ENCODE data around the gene SLC22A4. TPM values are rescaled to one million over a fixed set of nuclear protein-coding genes. Genes with fewer than 3 reads are reported as not detected.
A peak's percentile ranks its signal among the peaks of the same experiment; 100 is the strongest.

Gene SLC22A4
- total RNA-seq, 1 donor from 2014 or later: 1.3 TPM

DNA sequence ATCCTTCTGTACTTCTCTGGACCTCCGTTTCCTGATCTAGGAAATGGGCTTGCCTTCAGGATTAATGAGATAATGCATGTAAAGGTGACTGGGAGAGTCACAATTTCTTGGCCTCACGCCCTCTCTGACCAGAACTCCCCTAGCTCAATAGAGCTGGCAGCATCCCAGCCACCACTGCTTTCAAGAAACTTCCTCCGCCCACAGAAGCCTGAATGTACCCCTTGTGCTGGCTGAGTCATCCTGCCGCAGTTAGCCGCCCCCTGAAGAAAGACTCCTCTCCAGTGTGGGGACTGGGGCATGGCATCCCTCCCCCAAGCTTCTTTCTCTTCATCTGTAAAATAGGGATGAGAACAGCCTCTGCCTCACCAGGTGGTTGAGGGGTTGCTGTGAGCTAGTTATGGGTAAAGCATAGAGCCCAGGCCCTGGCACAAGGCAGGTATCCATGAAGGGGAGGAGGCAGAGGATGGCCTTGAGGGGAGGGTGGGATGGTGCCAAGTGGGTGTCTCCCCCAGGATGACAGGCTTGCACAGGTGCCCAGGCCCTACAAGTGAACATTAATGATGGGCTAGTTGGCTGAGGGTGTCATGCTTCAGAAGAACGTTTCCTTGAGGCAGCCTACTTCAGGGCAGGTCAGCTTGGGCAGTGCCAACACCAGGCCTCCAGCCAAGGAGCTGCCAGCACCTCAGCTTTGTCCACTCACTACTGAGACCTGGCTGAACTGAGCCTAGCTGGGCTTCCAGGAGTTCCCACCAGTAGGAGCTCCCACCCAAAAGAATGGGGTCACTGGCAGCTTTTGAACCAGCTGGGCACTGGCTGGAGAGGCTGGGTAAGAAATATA, 33.3 kb upstream of the SLC22A4 start:
- peak overlapping the region; percentile 39 for H3K27ac Mint-ChIP-seq
- peak; percentile 37 for DNase-seq (ENCODE audit: extremely low spot score, unreplicated experiment)
- H3K4me1 Mint-ChIP-seq (ENCODE audit: unreplicated experiment): peaks cover 50% of the 10 kb centered on the region
- TF ChIP-seq, protein P1, sequence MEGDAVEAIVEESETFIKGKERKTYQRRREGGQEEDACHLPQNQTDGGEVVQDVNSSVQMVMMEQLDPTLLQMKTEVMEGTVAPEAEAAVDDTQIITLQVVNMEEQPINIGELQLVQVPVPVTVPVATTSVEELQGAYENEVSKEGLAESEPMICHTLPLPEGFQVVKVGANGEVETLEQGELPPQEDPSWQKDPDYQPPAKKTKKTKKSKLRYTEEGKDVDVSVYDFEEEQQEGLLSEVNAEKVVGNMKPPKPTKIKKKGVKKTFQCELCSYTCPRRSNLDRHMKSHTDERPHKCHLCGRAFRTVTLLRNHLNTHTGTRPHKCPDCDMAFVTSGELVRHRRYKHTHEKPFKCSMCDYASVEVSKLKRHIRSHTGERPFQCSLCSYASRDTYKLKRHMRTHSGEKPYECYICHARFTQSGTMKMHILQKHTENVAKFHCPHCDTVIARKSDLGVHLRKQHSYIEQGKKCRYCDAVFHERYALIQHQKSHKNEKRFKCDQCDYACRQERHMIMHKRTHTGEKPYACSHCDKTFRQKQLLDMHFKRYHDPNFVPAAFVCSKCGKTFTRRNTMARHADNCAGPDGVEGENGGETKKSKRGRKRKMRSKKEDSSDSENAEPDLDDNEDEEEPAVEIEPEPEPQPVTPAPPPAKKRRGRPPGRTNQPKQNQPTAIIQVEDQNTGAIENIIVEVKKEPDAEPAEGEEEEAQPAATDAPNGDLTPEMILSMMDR (conservative IDR thresholded peaks at IDR 0.05): no peak
- no peaks in the 10 kb centered on the region for H3K9me3 Mint-ChIP-seq
- H3K4me3 Mint-ChIP-seq: peak overlapping the region; percentile 87
- H3K27me3 Mint-ChIP-seq: no peaks in the 10 kb centered on the region
- H3K36me3 Mint-ChIP-seq: peaks cover 16% of the 10 kb centered on the region

DNA sequence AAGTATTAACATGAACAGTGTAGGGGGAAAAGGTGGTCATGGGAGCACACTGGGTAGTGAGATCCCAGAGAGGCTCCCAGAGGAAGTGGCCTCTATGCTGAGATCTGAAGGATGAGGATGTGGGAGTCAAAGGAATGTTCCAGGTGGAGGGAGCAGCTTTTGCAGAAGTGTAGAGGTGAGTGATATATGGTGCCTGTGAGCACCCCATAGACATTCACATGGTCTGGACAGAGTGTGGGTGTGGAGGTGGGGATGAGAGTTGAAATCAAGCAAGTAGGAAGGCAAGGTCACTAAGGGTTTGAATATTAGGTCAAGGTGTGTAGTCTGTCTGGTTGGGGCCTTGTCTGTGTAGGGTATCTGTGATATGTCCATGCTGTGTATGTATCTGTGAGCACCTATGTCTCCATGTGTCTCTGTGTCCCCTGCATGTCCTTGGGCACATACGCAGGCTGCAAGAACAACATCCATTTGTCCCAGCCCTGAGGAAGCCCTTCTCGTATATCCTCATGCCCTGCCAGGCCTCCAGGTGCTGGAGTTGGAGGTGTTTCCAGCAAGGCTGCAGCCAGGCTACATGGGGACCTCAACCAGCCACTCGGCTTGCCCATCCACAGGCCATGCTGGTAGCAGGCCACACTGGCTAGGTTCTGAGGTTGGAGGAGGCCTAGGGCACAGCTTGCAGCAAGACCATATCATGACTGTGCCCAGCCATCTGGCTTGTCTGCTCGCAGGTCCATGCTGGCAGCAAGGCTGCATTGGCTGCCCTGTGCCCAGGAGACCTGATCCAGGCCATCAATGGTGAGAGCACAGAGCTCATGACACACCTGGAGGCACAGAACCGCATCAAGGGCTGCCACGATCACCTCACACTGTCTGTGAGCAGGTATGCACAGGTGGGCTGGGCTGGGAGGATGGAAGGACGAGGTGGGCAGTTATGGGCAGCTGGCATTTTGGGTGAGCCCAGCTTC, 32.0 kb upstream of the SLC22A4 start:
- DNase-seq (ENCODE audit: extremely low spot score, unreplicated experiment): peak; percentile 55
- TF ChIP-seq, protein P1 (conservative IDR thresholded peaks at IDR 0.05): no peak
- H3K4me1 Mint-ChIP-seq (ENCODE audit: unreplicated experiment): peaks cover 51% of the 10 kb centered on the region
- peak overlapping the region; percentile 22 for H3K27ac Mint-ChIP-seq
- H3K9me3 Mint-ChIP-seq: no peaks in the 10 kb centered on the region
- peaks cover 20% of the 10 kb centered on the region for H3K36me3 Mint-ChIP-seq
- H3K4me3 Mint-ChIP-seq: no peak overlapping the region
- H3K27me3 Mint-ChIP-seq: no peaks in the 10 kb centered on the region

DNA sequence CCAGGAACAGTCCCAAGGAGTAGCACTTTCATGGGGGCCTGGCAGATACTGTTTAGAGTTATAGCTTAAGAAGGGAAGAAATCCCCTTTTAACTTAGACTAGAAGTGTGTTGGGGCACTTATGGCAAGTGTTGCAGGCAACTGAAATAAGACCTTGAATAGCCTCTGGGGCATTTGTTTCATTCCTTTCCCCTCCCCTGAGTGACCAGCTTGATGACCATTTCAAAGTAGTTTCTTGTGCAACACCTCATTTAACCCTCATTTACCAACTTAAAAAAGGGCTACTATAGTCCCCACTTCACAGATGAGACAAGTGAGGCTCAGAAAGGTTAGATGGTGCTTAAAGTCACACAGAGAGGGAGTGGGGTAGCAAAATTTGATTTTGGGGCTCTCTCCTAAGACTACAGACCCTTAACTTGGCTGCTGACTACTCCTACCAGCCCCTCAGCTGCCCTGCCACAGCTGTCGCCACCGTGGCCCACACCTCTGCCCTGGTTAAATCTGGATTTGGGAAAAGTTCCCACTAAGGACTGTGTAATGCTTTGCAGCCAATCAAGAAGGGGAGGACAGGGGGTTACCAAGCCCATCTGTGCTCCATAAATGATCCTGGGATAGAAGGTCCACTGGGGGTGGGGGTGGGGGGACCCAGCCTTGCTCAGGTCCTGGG, 31.2 kb upstream of the SLC22A4 start:
- DNase-seq (ENCODE audit: extremely low spot score, unreplicated experiment): peak; percentile 24
- TF ChIP-seq, protein P1 (conservative IDR thresholded peaks at IDR 0.05): no peak
- Mint-ChIP-seq H3K4me1 (ENCODE audit: unreplicated experiment) (peaks cover 51% of the 10 kb centered on the region), H3K4me3 (no peak overlapping the region), H3K27me3 (no peaks in the 10 kb centered on the region), H3K36me3 (peaks cover 24% of the 10 kb centered on the region), H3K9me3 (no peaks in the 10 kb centered on the region), H3K27ac (no peak overlapping the region)

DNA sequence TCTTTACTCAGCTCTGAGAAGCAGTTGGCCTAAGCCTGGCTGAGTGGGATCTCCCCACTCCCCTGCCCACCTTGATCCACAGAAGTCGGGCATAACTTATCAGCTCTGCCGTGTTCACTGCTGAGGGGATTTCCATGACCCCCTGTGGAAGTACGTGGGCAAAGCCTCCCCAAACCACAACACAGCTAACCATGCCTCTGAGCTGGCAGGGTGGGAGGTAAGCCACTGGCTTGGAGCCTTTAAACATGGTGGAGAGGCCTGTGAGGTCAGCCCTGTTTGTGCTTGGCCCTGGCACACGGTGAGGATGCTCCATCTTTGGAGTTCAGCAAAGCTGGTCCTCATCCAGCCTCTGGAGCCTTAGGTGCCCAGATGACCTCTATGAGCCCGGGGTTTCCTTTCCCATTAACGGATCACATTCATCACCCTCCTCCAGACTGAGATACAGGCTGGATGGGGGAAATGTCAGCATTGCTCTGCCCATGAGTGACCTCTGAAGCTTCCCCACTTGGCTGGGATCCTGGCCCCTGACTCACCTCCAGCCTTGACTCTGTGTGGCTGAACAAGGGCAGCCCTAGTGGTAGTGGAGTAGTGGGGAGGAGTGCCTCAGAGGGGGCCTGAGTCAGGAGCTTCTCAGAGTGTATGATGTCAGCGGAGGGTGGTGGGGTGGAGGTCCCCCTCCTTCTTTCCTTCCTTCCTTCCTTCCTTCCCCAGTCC, 30.5 kb upstream of the SLC22A4 start:
- Mint-ChIP-seq H3K4me1 (ENCODE audit: unreplicated experiment) (peaks cover 51% of the 10 kb centered on the region), H3K9me3 (no peaks in the 10 kb centered on the region), H3K27ac (peak overlapping the region; percentile 96)

More for the DNA sequence above, 30.5 kb upstream of the SLC22A4 start:
- DNase-seq (ENCODE audit: extremely low spot score, unreplicated experiment): peak; percentile 57
- Mint-ChIP-seq H3K4me3 (no peak overlapping the region), H3K27me3 (no peaks in the 10 kb centered on the region), H3K36me3 (peaks cover 24% of the 10 kb centered on the region)
- TF ChIP-seq, protein P1 (conservative IDR thresholded peaks at IDR 0.05): no peak

Data from type B pancreatic cell (in vitro differentiated cells).